ENCODE measurements around the gene RND2.
"Not testable (repeated sequence)": the region's sequence is repeated elsewhere in the genome, so short reads cannot be mapped to it uniquely, and the experiment has no call there.

RND2 gene, protein sequence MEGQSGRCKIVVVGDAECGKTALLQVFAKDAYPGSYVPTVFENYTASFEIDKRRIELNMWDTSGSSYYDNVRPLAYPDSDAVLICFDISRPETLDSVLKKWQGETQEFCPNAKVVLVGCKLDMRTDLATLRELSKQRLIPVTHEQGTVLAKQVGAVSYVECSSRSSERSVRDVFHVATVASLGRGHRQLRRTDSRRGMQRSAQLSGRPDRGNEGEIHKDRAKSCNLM

DNA sequence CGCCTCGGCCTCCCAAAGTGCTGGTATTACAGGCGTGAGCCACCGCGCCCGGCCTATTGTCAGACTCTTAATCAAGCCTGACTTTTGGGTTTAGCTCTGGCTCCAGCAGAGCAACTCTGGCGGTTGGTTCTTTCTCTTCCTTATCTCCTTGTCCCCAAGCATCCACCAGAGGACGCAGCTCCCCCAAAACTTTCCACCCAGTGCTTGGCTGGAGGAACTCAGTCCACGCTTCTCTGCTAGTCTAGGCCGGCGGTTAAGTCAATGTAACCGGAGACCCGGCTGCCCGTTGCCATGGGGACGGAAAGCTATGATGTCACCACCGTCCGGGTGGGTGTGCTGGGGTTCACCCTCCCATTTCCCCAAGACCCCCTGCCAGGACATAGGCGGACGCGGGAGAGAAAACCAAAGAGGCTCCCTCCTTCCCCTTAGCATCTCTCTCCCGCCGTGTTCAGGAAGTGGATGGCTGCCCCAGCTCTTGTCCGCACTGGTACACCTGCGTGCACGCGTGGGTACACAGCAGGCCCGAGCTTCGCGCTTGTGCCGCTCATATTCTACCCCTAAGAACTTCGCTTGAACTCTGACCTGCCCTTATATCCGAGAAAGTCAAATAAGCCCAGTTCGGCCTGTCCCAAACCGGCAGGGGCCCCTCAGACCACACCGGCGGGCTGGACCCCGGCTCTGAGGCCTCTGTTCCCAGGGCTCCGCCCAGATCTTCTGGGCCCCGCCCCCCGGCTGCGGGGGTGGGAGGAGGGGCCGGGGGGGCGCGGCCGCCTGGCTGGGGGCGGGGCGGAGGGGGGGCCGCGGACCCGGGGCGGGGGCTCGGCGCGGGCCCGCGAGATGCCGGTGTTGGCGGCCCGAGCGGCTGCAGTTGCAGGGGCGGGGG lies at the start of gene RND2:
Gene RND2 (plus strand): TSS at position 825 of the 883 bp plus-strand sequence. CDS start 117 bp downstream, outside the sequence.
- DNase-seq = peak; percentile 83
- CTCF ChIA-PET = interaction anchor here (1.0 to 1.4 kb wide), 4 partner anchors 14 to 26 kb away, joined by 3 to 5 read pairs (median 3); partner anchors contain the start of genes IFI35 and RPL27
- Mint-ChIP-seq H3K36me3 (peaks cover 2% of the 10 kb centered on the region), H3K9me3 (no peaks in the 10 kb centered on the region), H3K27me3 (peaks cover 72% of the 10 kb centered on the region), H3K4me3 (peak within 1 kb of the TSS; percentile 78), H3K27ac (no peak within 1 kb of the TSS), H3K4me1 (peaks cover 32% of the 10 kb centered on the region)

- H3K27me3 Mint-ChIP-seq = peaks cover 17% of the 10 kb centered on the region
- H3K27ac Mint-ChIP-seq = no peak overlapping the region
- H3K36me3 Mint-ChIP-seq = no peaks in the 10 kb centered on the region
- no peaks in the 10 kb centered on the region for H3K9me3 Mint-ChIP-seq
- CTCF ChIA-PET = no interaction called here
- peaks cover 11% of the 10 kb centered on the region for H3K4me1 Mint-ChIP-seq
- no peak overlapping the region for H3K4me3 Mint-ChIP-seq
- DNase-seq = no peak
Measured at GRCh38 chr17:42975265-42975664, 49.8 kb upstream of the RND2 start.

GRCh38 chr17:42975701-42976100 lies 49.3 kb upstream of the RND2 start:
- H3K27me3 Mint-ChIP-seq = peaks cover 20% of the 10 kb centered on the region
- H3K4me1 Mint-ChIP-seq = peaks cover 13% of the 10 kb centered on the region
- not testable (repeated sequence) for H3K4me3 Mint-ChIP-seq, H3K9me3 Mint-ChIP-seq, H3K27ac Mint-ChIP-seq, DNase-seq, H3K36me3 Mint-ChIP-seq
- CTCF ChIA-PET = interaction anchor here (0.7 kb wide), 1 partner anchor 602 kb away, joined by 3 read pairs; no protein-coding TSS in a partner anchor

DNA sequence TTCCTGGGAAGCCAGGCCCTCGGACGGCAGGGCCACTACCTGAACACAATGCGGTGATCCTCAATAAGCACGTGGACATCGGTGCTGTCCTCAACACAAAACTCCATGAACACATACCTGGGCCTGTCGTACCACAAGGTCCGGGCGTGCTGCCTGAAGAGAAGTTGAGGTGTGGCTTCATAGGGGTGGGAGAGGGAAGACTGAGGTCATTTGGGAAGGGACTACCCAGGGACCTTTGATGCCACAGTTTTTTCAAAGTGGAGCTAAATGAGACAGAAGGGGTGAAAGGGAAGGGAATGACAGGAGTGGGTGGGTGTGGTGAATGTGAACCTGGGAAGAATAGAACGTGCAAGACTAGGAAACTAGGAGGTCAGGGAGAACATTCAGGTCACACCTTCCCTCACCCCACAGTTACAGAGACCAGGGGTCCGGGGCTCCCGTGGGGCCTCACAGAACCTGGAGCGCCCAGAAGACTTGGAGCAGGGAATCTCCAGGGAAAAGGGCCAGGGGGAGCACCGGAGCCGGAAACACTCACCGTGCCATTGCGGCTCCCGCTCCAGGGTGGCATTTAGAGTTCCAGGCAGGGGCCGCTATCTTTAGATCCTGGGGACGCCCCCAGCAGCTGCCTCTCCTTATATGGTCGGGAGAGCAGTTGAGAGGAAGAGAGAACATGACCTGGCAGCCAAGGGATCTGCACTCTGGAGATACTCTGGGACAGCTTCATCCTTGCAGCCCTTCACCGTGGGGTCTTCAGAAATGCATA lies 45.3 kb upstream of the RND2 start, which contains the start of gene PTGES3L:
Gene PTGES3L (minus strand): TSS at position 570 of the 763 bp plus-strand sequence. CDS start 27 bp downstream, at position 543.
- CTCF ChIA-PET = interaction anchor here (1.7 kb wide), 1 partner anchor 18 kb away, joined by 6 read pairs; the partner anchor contains the start of gene RPL27
- H3K36me3 Mint-ChIP-seq = peaks cover 14% of the 10 kb centered on the region
- DNase-seq = peak; percentile 57
- peaks cover 20% of the 10 kb centered on the region for H3K27me3 Mint-ChIP-seq
- no peaks in the 10 kb centered on the region for H3K9me3 Mint-ChIP-seq
- peak within 1 kb of the TSS; percentile 93 for H3K27ac Mint-ChIP-seq
- peak within 1 kb of the TSS; percentile 90 for H3K4me3 Mint-ChIP-seq
- peaks cover 32% of the 10 kb centered on the region for H3K4me1 Mint-ChIP-seq

DNA sequence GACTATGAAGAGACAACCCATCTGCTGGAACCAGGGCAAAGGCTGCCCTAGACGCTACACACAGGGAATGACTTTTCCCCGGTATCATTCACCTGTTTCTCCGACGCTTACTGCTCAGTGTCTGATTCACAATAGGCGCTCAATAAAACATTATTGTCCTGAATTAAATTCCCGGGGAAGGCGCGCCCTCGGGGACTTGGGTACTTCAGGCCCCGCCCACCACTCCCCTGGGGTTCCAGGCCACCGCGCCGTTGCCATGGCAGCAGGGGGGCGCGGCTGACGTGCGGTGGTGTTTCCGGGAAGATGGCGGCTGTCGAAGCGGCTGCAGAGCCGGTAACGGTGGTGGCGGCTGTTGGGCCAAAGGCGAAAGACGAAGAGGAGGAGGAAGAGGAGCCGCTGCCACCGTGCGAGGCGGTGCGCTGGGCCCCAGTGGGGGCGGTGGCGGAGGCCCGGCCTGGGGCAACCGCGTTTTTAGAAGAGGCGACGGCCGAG lies 44.7 kb upstream of the RND2 start, which contains the start of gene RUNDC1:
Gene RUNDC1 (plus strand): TSS at position 292 of the 492 bp plus-strand sequence. CDS start 12 bp downstream, at position 304.
- H3K4me1 Mint-ChIP-seq = peaks cover 38% of the 10 kb centered on the region

DNA sequence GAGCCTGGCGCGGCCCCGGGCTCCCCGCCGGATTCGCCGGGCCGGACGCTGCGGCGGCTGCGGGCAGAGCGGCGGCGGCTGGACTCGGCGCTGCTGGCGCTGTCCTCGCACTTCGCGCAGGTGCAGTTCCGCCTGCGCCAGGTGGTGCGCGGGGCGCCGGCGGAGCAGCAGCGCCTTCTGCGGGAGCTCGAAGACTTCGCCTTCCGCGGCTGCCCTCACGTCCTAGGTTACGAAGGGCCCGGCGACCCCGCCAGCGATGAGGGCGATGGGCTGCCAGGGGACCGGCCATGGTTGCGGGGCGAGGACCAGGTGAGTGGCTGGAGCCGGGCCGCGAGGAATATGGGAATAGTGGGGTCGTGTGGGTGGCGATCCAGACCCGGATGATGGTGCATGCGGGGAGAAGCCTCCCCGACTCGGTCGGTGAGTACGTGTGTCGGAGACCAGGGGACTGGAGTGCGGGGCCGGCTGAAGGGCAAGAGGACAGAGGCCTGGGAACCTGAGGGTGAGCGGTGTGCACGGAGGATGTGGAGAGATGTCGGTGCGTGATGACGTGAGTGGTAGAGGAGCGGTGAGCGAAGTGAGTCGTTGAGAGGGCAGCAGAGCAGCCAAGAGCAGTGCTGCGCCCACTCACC lies 44.1 kb upstream of the RND2 start:
- Mint-ChIP-seq H3K4me3 (peak overlapping the region; percentile 86), H3K36me3 (peaks cover 21% of the 10 kb centered on the region), H3K9me3 (no peaks in the 10 kb centered on the region), H3K4me1 (peaks cover 42% of the 10 kb centered on the region), H3K27me3 (peaks cover 16% of the 10 kb centered on the region), H3K27ac (peak overlapping the region; percentile 80)
- CTCF ChIA-PET = interaction anchor here (0.7 kb wide), 1 partner anchor 17 kb away, joined by 3 read pairs; the partner anchor contains the start of gene RPL27
- peak; percentile 74 for DNase-seq

More for the DNA sequence above, 44.7 kb upstream of the RND2 start, which contains the start of gene RUNDC1:
- Mint-ChIP-seq H3K9me3 (no peaks in the 10 kb centered on the region), H3K36me3 (peaks cover 17% of the 10 kb centered on the region), H3K27ac (peak within 1 kb of the TSS; percentile 93), H3K27me3 (peaks cover 20% of the 10 kb centered on the region), H3K4me3 (peak within 1 kb of the TSS; percentile 90)
- CTCF ChIA-PET = interaction anchor here (0.7 kb wide), 1 partner anchor 18 kb away, joined by 3 read pairs; the partner anchor contains the start of gene RPL27
- DNase-seq = peak; percentile 94

GRCh38 chr17:42982266-42982665 lies 42.8 kb upstream of the RND2 start:
- Mint-ChIP-seq H3K27me3 (peaks cover 16% of the 10 kb centered on the region), H3K4me3 (peak overlapping the region; percentile 86), H3K36me3 (peaks cover 21% of the 10 kb centered on the region), H3K4me1 (peaks cover 43% of the 10 kb centered on the region), H3K9me3 (no peaks in the 10 kb centered on the region), H3K27ac (no peak overlapping the region)
- no peak for DNase-seq
- CTCF ChIA-PET = no interaction called here

DNA sequence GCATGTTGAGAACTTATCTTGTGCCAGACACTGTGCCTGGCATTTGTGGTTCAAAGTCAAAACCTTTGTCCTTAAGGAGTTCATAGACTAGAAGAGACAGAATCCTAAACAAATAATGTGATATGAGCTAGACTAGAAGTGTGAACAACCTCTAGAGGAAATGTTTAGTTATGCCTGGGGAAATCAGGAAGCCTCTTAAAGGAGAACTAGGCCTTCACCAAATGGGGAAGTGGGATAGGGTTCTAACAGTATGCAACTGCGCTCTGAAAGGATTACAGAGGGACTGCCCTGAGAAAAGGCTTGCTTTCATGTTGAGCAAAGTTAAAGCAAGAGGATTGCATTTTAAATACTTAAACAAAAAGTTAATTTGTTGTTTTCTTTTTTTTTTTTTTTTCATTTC lies 39.8 kb upstream of the RND2 start:
- Mint-ChIP-seq H3K27ac (no peak overlapping the region), H3K27me3 (peaks cover 3% of the 10 kb centered on the region), H3K4me3 (no peak overlapping the region), H3K9me3 (no peaks in the 10 kb centered on the region), H3K36me3 (peaks cover 43% of the 10 kb centered on the region), H3K4me1 (peaks cover 32% of the 10 kb centered on the region)
- DNase-seq = no peak
- CTCF ChIA-PET = no interaction called here

- Mint-ChIP-seq H3K4me3 (no peak overlapping the region), H3K27ac (no peak overlapping the region), H3K27me3 (no peaks in the 10 kb centered on the region), H3K36me3 (peaks cover 49% of the 10 kb centered on the region), H3K9me3 (no peaks in the 10 kb centered on the region), H3K4me1 (peaks cover 14% of the 10 kb centered on the region)
- CTCF ChIA-PET = interaction anchor here (1.5 kb wide), 1 partner anchor 9 kb away, joined by 4 read pairs; the partner anchor contains the start of gene RPL27
- DNase-seq = no peak
Measured at GRCh38 chr17:42989141-42989540, 35.9 kb upstream of the RND2 start.

DNA sequence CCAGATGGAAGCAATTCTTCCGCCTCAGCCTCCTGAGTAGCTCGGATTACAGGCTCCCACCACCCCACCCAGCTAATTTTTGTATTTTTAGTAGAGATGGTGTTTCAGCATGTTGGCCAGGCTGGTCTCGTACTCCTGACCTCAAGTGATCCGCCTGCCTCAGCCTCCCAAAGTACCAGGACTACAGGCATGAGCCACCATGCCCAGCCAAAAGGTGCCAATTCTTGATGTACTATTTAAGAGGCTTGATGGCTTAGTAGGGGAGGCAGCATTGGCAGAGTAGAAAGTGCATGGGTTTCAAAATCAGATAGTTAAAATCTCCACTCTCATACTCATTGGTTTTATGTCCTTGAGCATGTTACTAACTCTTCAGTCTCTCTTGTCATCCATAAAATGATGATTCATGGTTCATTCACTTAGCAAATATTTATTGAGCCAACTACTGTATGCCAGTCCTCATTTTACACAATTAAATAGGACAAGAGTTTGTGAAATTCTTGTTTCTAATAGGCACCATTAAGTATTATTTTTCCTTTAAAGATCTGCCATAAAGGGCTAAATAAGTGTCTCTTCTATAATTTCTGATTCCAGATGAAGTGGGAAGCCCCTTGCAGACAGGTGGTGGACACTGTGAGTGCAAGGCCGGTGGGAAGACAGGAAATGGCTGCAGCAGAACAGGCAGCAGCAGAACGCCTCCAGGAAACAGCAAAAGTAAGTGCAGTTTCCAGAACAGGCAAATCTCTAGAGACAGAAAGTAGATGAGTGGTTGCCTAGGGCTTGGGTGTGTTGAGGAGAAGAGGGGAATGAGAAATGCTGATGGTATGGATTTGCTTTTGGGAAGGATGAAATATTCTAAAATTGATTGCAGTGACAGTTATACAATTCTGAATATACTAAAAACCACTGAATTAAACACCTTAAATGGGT lies 35.0 kb upstream of the RND2 start:
- Mint-ChIP-seq H3K36me3 (peaks cover 44% of the 10 kb centered on the region), H3K9me3 (no peaks in the 10 kb centered on the region), H3K4me3 (no peak overlapping the region), H3K27me3 (no peaks in the 10 kb centered on the region), H3K27ac (no peak overlapping the region), H3K4me1 (peaks cover 8% of the 10 kb centered on the region)
- DNase-seq = no peak
- CTCF ChIA-PET = interaction anchor here (1.5 kb wide), 1 partner anchor 8 kb away, joined by 4 read pairs; the partner anchor contains the start of gene RPL27

- Mint-ChIP-seq H3K9me3 (no peaks in the 10 kb centered on the region), H3K36me3 (peaks cover 37% of the 10 kb centered on the region), H3K27me3 (no peaks in the 10 kb centered on the region), H3K4me3 (no peak overlapping the region), H3K27ac (no peak overlapping the region), H3K4me1 (no peaks in the 10 kb centered on the region)
- DNase-seq = no peak
- CTCF ChIA-PET = interaction anchor here (0.9 kb wide), 1 partner anchor 149 kb away, joined by 3 read pairs; no protein-coding TSS in a partner anchor
Measured at GRCh38 chr17:42991471-42991870, 33.6 kb upstream of the RND2 start.

DNA sequence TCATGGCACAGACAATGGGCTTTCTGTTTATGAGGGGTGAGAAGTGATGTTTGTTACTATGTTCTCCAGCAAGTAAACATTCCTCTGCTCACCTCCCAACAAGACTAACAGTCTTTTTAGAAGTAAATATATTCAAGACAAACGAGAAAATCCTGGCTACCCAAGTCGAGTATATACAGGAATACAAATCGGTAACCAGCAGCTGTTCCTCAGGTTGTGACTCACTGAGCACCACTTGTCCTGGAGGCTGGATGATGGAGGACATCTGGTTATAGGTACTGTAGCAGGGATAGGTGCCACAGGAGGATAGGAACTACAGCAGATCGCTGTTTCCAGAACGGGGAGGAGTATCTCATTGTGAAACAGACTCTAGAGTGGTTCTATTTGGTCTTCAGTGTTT lies 32.2 kb upstream of the RND2 start:
- Mint-ChIP-seq H3K36me3 (peaks cover 34% of the 10 kb centered on the region), H3K9me3 (no peaks in the 10 kb centered on the region), H3K27me3 (no peaks in the 10 kb centered on the region), H3K4me1 (peaks cover 8% of the 10 kb centered on the region), H3K4me3 (no peak overlapping the region), H3K27ac (no peak overlapping the region)
- DNase-seq = no peak
- CTCF ChIA-PET = no interaction called here
